Upper lobe of left lung (tissue), 6 donors: ENCODE measurements around the gene ANKRD49. TPM values are rescaled to one million over a fixed set of nuclear protein-coding genes. Genes with fewer than 3 reads are reported as not detected.

ENCODE experiments used
- ATAC-seq, 2 donors: fragments of 200-7000 bp; cut with Tn5 transposase; one replicate each; pipeline ENCODE4 v1.9.1; 2022; ENCODE audit warnings: mild to moderate bottlenecking in 2 of 2, moderate library complexity in 2 of 2; ENCODE audit not compliant: low FRiP score in 2 of 2
- DNase-seq, 2 donors: peaks; one replicate each; pipeline ENCODE4 v3.0.0-alpha.2; 2019 to 2020
- H3K27ac ChIP-seq, 4 donors: fragments of 200-600 bp; sonication (generic); one replicate each; pipeline ENCODE4 v1.5.1; 2016 to 2019
- H3K27me3 ChIP-seq, 4 donors: fragments of 200-600 bp; sonication (generic); one replicate each; pipeline ENCODE4 v1.5.1; 2017 to 2019
- H3K36me3 ChIP-seq, 4 donors: fragments of 200-600 bp; sonication (generic); one replicate each; pipeline ENCODE4 v1.5.1; 2016 to 2019
- H3K4me1 ChIP-seq, 4 donors: fragments of 200-600 bp; sonication (generic); one replicate each; pipeline ENCODE4 v1.5.1; 2018 to 2019
- H3K4me3 ChIP-seq, 4 donors: fragments of 200-600 bp; sonication (generic); one replicate each; pipeline ENCODE4 v1.5.1; 2017 to 2019; ENCODE audit warnings: mild to moderate bottlenecking in 2 of 4, moderate library complexity in 1 of 4
- H3K9me3 ChIP-seq, 4 donors: fragments of 200-600 bp; sonication (generic); one replicate each; pipeline ENCODE4 v1.5.1; 2018 to 2019
- EP300 ChIP-seq, 4 donors: sonication (generic); formaldehyde crosslinking; IDR thresholded peaks; one replicate each; pipeline ENCODE4 v1.5.1; 2017; ENCODE audit warnings: antibody characterized with exemption in 4 of 4, control low read depth in 2 of 4
- POLR2A ChIP-seq, 4 donors: fragments of 450-650 bp; IDR thresholded peaks; one replicate each; pipeline ENCODE4 v1.5.1; 2016 to 2017; ENCODE audit warnings: antibody characterized with exemption in 4 of 4, mild to moderate bottlenecking in 2 of 4
- POLR2AphosphoS5 ChIP-seq, 2 donors: sonication (generic); formaldehyde crosslinking; IDR thresholded peaks; one replicate each; pipeline ENCODE4 v1.5.1; 2017; ENCODE audit warnings: antibody characterized with exemption in 2 of 2
- WGBS, 2 donors: methylation state at CpG; one replicate each; pipeline ENCODE4 v1.1.5; 2017 to 2018; 5-methylcytosine and 5-hydroxymethylcytosine counted together
- total RNA-seq, 6 donors: library from RNA; depleted of rRNA in 4 of 6; stranded (reverse); fragments of >200 nt in 4 of 6; gene quantifications; one replicate each; pipeline versions ENCODE4 v1.1.0 to v1.2.1, GENCODE V29; 2016 to 2021
- TF ChIP-seq, protein P1 (sequence below), 6 experiments: fragments of 450-650 bp in 4 of 6; fragments of 200-600 bp in 2 of 6; sonication (generic) in 2 of 6; IDR thresholded peaks; one replicate each; pipeline ENCODE4 v1.5.1; 2016 to 2019; ENCODE audit warnings: antibody characterized with exemption in 6 of 6
- donor health status: DM: no; HTN: no; CAD: no; lungs with moderate emphysema.
- donor health status: DM: no; HTN: yes; CAD: no; lungs with severe emphysema.

ANKRD49 gene
- total RNA-seq, 6 donors from 2014 or later: 9.5 to 42.7 (median 18.4) TPM

DNA sequence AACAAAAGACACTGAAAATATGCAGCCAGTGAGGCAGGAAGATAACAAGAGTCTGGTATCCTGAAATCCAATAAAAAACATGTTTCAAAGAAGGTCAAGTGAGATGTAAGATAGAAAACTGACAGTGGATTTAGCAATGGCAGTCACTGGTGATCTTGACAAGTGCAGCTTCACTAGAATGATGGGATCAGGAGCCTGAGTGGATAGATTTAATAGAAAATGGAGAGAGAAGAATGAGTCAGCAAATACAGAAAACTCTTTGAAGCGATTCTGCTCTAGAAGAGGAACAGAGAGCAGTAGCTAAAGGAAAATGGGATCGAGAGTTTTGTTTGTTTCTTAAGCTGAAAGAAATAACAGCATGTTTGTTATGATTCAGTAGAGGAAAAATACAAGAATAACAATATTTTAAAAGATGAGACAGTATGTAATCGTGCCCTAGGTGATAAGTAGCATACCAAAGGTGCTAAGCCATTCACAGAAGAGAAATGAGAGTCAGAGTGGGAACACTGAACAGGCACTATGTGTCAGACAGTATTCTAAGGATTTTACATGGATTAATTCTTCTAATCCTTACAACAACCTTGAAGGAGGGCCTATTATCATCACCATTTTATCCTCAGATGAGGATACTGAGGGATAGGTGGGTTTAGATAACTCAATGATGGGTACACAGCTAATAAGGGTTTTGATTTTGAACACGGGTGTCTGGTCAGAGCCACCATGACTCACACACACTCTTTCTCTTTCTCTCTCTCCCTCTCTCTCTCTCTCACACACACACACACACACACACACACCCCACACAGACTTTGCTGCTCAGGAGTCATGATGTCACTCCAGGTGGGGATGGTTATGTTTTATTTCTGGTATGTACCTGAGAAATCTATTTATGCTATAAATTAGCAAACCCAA is 36.4 kb upstream of the ANKRD49 start:
- no peaks in the 10 kb centered on the region for H3K9me3 ChIP-seq
- WGBS, 2 donors: 82 to 85% methylated on average over 4 of the region's 4 CpGs
- no peak overlapping the region for H3K4me3 ChIP-seq
- no peaks in the 10 kb centered on the region for H3K4me1 ChIP-seq
- ATAC-seq (no peak), DNase-seq (no peak)
- peaks cover 0 to 46% (median 12%) of the 10 kb centered on the region in 4 donors for H3K36me3 ChIP-seq
- H3K27me3 ChIP-seq: no peaks in the 10 kb centered on the region
- TF ChIP-seq EP300 (IDR thresholded peaks at IDR 0.05): no peak
- TF ChIP-seq POLR2A (IDR thresholded peaks at IDR 0.05): no peak
- TF ChIP-seq POLR2AphosphoS5 (IDR thresholded peaks at IDR 0.05): no peak
- TF ChIP-seq, protein P1, sequence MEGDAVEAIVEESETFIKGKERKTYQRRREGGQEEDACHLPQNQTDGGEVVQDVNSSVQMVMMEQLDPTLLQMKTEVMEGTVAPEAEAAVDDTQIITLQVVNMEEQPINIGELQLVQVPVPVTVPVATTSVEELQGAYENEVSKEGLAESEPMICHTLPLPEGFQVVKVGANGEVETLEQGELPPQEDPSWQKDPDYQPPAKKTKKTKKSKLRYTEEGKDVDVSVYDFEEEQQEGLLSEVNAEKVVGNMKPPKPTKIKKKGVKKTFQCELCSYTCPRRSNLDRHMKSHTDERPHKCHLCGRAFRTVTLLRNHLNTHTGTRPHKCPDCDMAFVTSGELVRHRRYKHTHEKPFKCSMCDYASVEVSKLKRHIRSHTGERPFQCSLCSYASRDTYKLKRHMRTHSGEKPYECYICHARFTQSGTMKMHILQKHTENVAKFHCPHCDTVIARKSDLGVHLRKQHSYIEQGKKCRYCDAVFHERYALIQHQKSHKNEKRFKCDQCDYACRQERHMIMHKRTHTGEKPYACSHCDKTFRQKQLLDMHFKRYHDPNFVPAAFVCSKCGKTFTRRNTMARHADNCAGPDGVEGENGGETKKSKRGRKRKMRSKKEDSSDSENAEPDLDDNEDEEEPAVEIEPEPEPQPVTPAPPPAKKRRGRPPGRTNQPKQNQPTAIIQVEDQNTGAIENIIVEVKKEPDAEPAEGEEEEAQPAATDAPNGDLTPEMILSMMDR (IDR thresholded peaks at IDR 0.05): no peak
- H3K27ac ChIP-seq: no peak overlapping the region

DNA sequence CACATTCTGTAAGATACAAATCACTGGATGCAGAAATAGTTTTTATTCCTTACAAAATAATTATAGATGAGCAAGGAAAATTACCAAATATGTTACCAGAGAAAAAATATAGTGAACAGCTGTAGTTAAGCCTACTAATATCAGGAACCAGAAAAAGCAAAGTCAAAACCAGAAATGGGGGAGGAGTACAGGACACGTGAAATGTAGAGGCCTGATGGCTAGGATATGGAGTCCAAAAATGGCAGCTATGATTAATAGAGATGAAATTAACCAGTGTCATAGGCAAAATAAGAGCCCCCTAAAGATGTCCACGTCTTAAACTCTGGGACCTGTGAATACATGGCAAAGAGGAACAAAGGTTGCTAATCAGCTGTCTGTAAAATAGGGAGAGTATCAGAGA is 34.2 kb upstream of the ANKRD49 start:
- no peaks in the 10 kb centered on the region for H3K9me3 ChIP-seq
- H3K36me3 ChIP-seq: peaks cover 0 to 44% (median 12%) of the 10 kb centered on the region in 4 donors
- no peak overlapping the region for H3K4me3 ChIP-seq
- TF ChIP-seq POLR2AphosphoS5 (IDR thresholded peaks at IDR 0.05): no peak
- TF ChIP-seq, protein P1 (IDR thresholded peaks at IDR 0.05): no peak
- no peak for TF ChIP-seq EP300 (IDR thresholded peaks at IDR 0.05)
- TF ChIP-seq POLR2A (IDR thresholded peaks at IDR 0.05): no peak
- H3K27ac ChIP-seq: no peak overlapping the region
- ATAC-seq (no peak), DNase-seq (no peak)
- no peaks in the 10 kb centered on the region for H3K4me1 ChIP-seq
- 83 to 97% methylated on average over 2 of the region's 2 CpGs for WGBS, 2 donors
- H3K27me3 ChIP-seq: no peaks in the 10 kb centered on the region

DNA sequence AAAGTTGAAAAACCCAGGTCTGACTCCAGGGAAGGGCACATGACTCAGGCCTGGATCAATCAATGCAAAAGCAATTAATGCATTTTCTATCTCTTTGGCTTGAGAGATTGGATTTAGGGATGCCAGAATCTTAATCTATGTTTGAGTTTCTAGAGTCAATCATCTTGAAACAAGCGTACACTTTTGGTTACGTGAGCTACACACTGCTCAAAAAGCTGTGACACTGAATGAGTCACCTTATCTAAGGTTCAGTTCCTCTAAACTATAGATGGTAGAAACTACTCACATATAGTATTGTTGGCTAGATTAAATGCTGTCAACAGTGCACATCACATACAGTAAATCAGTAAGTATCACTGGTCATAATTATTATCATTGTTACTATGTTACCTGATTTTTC is 24.4 kb upstream of the ANKRD49 start:
- H3K9me3 ChIP-seq: no peaks in the 10 kb centered on the region
- no peaks in the 10 kb centered on the region for H3K4me1 ChIP-seq
- DNase-seq (no peak), ATAC-seq (no peak)
- H3K36me3 ChIP-seq: peaks cover 0 to 65% (median 6%) of the 10 kb centered on the region in 4 donors
- H3K4me3 ChIP-seq: no peak overlapping the region
- H3K27ac ChIP-seq: no peak overlapping the region
- TF ChIP-seq POLR2A (IDR thresholded peaks at IDR 0.05) (no peak), POLR2AphosphoS5 (IDR thresholded peaks at IDR 0.05) (no peak), EP300 (IDR thresholded peaks at IDR 0.05) (no peak)
- TF ChIP-seq, protein P1 (IDR thresholded peaks at IDR 0.05): no peak
- WGBS, 2 donors: 84 to 94% methylated on average over 2 of the region's 2 CpGs
- H3K27me3 ChIP-seq: no peaks in the 10 kb centered on the region

DNA sequence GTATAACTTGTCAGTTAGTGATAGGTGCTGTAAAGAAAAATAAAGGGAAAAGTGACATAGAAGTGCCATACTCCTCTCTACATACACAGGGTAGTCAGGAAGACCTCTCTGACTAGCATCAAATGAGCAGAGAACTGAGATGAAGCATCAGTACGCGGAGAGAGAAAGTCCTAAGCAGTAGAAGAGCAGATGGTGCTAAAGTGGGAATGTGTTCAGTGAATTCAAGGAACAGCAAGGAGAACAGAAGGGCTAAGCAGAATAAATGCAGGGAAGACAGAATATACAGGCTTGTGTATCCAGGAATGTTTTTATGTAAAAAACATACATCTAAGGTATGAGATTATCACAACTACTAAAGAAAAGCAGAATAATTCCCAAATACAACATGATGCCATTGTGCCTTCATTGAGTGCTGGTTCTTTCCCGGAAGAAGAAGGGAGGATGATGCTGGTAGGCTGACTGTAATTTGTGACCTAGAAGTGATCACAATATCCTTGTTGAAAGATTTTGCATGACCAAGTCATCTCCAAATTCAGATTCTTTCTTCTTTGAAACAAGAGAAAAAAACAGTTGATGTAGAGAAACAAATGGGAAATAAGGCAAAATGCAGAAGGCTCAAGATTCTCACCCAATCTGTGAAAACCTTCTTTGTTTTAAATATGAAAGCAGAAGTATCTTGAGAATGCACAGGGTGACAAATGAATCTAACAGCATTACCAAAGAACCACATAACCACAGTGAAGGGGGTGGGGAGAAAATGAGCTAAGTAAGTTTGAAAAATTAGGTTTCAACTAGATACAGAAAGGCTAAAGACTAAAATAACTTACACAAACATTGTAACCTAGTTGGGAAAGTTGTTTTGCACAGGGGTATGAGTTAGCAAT is 20.6 kb upstream of the ANKRD49 start:
- no peak overlapping the region for H3K27ac ChIP-seq
- TF ChIP-seq, protein P1 (IDR thresholded peaks at IDR 0.05): no peak
- no peak for TF ChIP-seq EP300 (IDR thresholded peaks at IDR 0.05)
- no peak for TF ChIP-seq POLR2AphosphoS5 (IDR thresholded peaks at IDR 0.05)
- no peak for TF ChIP-seq POLR2A (IDR thresholded peaks at IDR 0.05)
- H3K4me3 ChIP-seq: no peak overlapping the region
- H3K9me3 ChIP-seq: no peaks in the 10 kb centered on the region
- DNase-seq: no peak
- 93 to 95% methylated on average over 3 of the region's 3 CpGs for WGBS, 2 donors
- no peaks in the 10 kb centered on the region for H3K27me3 ChIP-seq
- H3K36me3 ChIP-seq: peaks cover 0 to 66% (median 6%) of the 10 kb centered on the region in 4 donors
- H3K4me1 ChIP-seq: no peaks in the 10 kb centered on the region
- no peak for ATAC-seq
